Measurements from ENCODE around the gene NCCRP1. TPM values are rescaled to one million over a fixed set of nuclear protein-coding genes. Genes with fewer than 3 reads are reported as not detected.

The NCCRP1 gene
- total RNA-seq, 1 donor from 2014 or later, result 9.5 TPM

DNA sequence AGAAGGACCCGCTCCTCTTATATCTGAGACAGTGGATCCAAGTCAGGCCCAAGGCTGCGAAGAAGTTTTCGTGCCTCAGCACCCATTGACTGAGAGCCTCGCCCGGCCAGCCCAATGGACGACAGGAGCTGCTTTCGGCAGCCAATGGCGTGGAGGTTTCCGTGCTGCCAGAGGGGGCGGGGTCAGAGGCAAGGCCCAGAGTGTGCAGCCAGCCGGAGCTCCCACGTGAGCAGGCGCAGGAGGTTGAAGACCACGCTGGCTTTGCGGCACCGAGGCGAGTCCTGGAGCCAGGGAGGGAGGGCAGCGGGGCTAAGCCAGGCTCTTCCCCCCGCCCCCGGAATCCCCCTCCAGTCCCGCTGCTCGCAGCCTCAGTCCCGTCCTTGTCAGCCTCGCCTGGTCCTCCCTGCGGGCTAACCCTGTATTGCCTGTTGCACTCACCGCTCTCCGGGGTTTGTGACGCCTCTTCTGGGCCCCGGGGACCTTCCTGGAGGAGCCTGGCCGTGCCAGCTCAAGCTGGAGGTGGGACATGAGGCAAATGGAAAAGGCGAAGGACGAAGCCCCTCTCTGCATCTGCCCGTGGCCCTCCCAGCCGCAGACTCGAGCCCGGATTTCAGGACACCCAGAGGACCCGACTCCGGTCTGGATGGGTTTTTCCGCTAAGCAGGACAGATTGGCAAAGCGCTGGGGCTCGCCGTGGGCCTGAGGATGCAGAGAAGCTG is 50.3 kb downstream of the NCCRP1 start:
- H3K4me3 ChIP-seq (ENCODE audit: low read depth, low read length), result no peak overlapping the region
- H3K27me3 ChIP-seq (ENCODE audit: control insufficient read depth, insufficient read depth, low read length), result peaks cover 21% of the 10 kb centered on the region

DNA sequence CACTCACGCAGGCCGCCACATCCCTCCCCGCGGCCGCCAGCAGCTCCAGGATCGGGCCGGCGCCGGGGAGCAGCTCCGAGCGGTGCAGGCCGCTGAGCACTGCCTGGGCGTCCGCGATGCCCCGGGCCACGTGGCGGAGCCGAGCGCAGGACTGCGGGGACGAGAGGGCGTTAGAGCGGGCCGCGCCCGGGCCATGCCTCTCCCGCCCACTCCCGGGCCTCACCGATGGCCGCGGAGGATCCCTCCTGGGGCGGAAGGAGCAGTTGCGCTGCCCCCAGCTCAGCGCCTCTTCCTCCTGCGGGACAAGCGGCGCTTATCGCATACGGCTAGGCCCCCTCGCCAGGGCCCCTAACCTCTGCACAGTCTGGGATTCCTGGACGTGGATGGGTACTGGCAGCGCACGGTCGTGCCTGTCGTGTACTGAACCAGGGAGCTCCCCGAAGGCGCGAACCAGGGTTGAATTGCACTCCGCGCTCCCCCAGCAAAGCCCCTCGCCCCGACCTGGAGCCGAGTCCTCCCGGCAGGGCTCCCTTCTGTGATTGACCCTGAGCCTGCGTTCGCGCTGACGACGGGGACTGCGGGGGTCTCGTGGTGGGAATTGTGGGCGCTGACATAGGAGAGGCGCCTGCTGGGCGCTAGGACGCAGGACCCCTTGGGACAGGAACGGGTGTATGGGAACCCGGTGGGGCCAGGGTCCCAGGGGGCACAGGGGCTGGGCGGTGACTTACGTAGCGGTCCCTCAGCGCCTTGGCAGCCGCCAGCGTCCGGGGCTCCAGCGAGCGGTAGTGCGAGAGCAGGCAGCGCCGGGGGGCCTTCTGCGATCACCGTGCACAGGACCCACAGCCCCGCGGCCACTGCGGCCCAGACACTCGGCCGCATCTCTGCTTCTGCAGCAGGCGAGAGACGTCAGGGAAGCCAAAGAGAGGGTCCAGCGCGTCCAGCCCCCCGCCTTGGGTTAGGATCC is 51.2 kb downstream of the NCCRP1 start:
- Histone ChIP-seq H3K4me3 (ENCODE audit: low read depth, low read length) (no peak overlapping the region), H3K27me3 (ENCODE audit: control insufficient read depth, insufficient read depth, low read length) (peaks cover 21% of the 10 kb centered on the region), H3K36me3 (ENCODE audit: control insufficient read depth, insufficient read depth, low read length) (no peaks in the 10 kb centered on the region)
- TF ChIP-seq, protein P1, sequence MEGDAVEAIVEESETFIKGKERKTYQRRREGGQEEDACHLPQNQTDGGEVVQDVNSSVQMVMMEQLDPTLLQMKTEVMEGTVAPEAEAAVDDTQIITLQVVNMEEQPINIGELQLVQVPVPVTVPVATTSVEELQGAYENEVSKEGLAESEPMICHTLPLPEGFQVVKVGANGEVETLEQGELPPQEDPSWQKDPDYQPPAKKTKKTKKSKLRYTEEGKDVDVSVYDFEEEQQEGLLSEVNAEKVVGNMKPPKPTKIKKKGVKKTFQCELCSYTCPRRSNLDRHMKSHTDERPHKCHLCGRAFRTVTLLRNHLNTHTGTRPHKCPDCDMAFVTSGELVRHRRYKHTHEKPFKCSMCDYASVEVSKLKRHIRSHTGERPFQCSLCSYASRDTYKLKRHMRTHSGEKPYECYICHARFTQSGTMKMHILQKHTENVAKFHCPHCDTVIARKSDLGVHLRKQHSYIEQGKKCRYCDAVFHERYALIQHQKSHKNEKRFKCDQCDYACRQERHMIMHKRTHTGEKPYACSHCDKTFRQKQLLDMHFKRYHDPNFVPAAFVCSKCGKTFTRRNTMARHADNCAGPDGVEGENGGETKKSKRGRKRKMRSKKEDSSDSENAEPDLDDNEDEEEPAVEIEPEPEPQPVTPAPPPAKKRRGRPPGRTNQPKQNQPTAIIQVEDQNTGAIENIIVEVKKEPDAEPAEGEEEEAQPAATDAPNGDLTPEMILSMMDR (IDR thresholded peaks at IDR 0.05; ENCODE audit: insufficient read depth, low read length, severe bottlenecking), result no peak
- DNase-seq (ENCODE audit: low read depth) (no peak), FAIRE-seq (no peak)

More for the DNA sequence above, 50.3 kb downstream of the NCCRP1 start:
- FAIRE-seq (no peak), DNase-seq (ENCODE audit: low read depth) (no peak)
- H3K36me3 ChIP-seq (ENCODE audit: control insufficient read depth, insufficient read depth, low read length), result no peaks in the 10 kb centered on the region
- TF ChIP-seq, protein P1 (IDR thresholded peaks at IDR 0.05; ENCODE audit: insufficient read depth, low read length, severe bottlenecking), result no peak

DNA sequence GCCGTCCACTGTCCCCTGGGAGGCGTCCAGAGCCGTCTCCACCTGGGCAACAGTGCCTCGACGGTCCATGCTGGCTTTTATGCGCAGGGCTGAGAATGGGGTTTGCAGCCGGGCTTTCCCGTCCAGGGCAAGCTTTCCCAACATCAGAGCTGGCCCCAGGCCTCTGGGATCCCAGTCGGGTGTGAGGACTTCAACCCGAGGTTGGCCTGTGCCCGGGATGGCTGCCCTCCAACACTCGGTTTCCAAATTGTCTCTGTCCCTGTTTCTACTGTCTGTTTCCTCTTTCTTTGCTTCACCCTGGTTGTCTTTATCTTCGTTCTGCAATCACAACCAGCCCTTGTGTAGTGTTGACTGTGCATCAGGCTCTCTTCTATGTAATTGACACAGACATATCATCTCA is 52.0 kb downstream of the NCCRP1 start, which contains the start of gene IFNL4:
Gene IFNL4 (minus strand): TSS at position 51 of the 400 bp plus-strand sequence.
- no peak for DNase-seq (ENCODE audit: low read depth)
- TF ChIP-seq, protein P1 (IDR thresholded peaks at IDR 0.05; ENCODE audit: insufficient read depth, low read length, severe bottlenecking), result no peak
- no peaks in the 10 kb centered on the region for H3K36me3 ChIP-seq (ENCODE audit: control insufficient read depth, insufficient read depth, low read length)
- no peak for FAIRE-seq
- peaks cover 21% of the 10 kb centered on the region for H3K27me3 ChIP-seq (ENCODE audit: control insufficient read depth, insufficient read depth, low read length)
- H3K4me3 ChIP-seq (ENCODE audit: low read depth, low read length), result no peak within 1 kb of the TSS

DNA sequence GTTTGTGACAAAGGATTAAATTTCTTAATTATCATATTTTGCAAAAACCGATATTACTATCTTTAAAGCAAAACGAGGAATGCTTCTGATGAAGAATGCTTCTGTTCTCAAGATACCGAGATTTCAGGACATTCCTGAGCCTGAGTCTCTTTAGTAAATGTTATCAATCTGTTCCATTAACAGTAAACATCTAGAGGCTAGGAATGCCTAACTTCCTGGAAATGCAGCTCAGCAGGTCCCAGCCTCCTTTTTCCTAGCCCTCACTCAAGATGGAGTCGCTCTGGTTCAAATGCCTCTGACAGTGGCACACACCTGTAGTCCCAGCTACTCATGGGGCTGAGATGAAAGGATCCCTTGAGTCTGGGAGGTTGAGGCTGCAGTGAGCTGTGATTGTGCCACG is 54.3 kb downstream of the NCCRP1 start:
- no peaks in the 10 kb centered on the region for H3K36me3 ChIP-seq (ENCODE audit: control insufficient read depth, insufficient read depth, low read length)
- H3K4me3 ChIP-seq (ENCODE audit: low read depth, low read length), result no peak overlapping the region
- no peak for FAIRE-seq
- TF ChIP-seq, protein P1 (IDR thresholded peaks at IDR 0.05; ENCODE audit: insufficient read depth, low read length, severe bottlenecking), result no peak
- DNase-seq (ENCODE audit: low read depth), result no peak
- peaks cover 22% of the 10 kb centered on the region for H3K27me3 ChIP-seq (ENCODE audit: control insufficient read depth, insufficient read depth, low read length)

Other genes starting within 250 kb of the NCCRP1 start
- gene FBXO17, start 221.2 kb upstream of the NCCRP1 start, total RNA-seq, result 5.0 and 11.6 TPM in 2 replicates
- gene FBXO27, start 164.4 kb upstream of the NCCRP1 start, total RNA-seq, result 5.3 and 5.8 TPM in 2 replicates
- gene ACP7, start 112.6 kb upstream of the NCCRP1 start, total RNA-seq, result 0.53 and 0.77 TPM in 2 replicates
- gene PAK4, start 71.2 kb upstream of the NCCRP1 start, total RNA-seq, result 4.5 and 6.8 TPM in 2 replicates
- not detected in 2 replicates for gene SYCN, start 7.3 kb downstream of the NCCRP1 start, total RNA-seq
- not detected in 2 replicates for gene IFNL3, start 48.0 kb downstream of the NCCRP1 start, total RNA-seq
- gene IFNL4, start 51.9 kb downstream of the NCCRP1 start, total RNA-seq, result not detected in 2 replicates
- not detected in 2 replicates for gene IFNL2, start 71.4 kb downstream of the NCCRP1 start, total RNA-seq
- not detected in 2 replicates for gene IFNL1, start 99.4 kb downstream of the NCCRP1 start, total RNA-seq
- gene LRFN1, start 123.9 kb downstream of the NCCRP1 start, total RNA-seq, result under 0.01 TPM in 2 replicates
- gene GMFG, start 139.1 kb downstream of the NCCRP1 start, total RNA-seq, result not detected in 2 replicates
- gene SAMD4B, start 145.5 kb downstream of the NCCRP1 start, total RNA-seq, result 19.2 and 38.7 TPM in 2 replicates
- 31.6 and 59.9 TPM in 2 replicates for gene PAF1, start 194.1 kb downstream of the NCCRP1 start, total RNA-seq
- gene MED29, start 194.4 kb downstream of the NCCRP1 start, total RNA-seq, result 6.8 and 7.7 TPM in 2 replicates
- gene ZFP36, start 209.9 kb downstream of the NCCRP1 start, total RNA-seq, result 3.4 and 5.0 TPM in 2 replicates
- gene PLEKHG2, start 215.7 kb downstream of the NCCRP1 start, total RNA-seq, result 3.3 and 5.3 TPM in 2 replicates
- 75.3 and 94.3 TPM in 2 replicates for gene RPS16, start 239.0 kb downstream of the NCCRP1 start, total RNA-seq
- 41.9 and 48.1 TPM in 2 replicates for gene SUPT5H, start 248.6 kb downstream of the NCCRP1 start, total RNA-seq

Measured in bronchial epithelial cell (primary cell).